HG03060 (cell line): ENCODE results near the gene LRRC47.
A peak's percentile ranks its signal among the peaks of the same experiment; 100 is the strongest.

Experiments
- ATAC-seq: cut with Tn5 transposase; IDR thresholded peaks from one replicate; pipeline ENCODE4 v1.9.1; 2021; ENCODE audit warnings: low read depth, moderate number of reproducible peaks; ENCODE audit not compliant: unreplicated experiment

LRRC47 gene

GRCh38 chr1:3787745-3788605, 8.3 kb downstream of the LRRC47 start:
- ATAC-seq: no peak

DNA sequence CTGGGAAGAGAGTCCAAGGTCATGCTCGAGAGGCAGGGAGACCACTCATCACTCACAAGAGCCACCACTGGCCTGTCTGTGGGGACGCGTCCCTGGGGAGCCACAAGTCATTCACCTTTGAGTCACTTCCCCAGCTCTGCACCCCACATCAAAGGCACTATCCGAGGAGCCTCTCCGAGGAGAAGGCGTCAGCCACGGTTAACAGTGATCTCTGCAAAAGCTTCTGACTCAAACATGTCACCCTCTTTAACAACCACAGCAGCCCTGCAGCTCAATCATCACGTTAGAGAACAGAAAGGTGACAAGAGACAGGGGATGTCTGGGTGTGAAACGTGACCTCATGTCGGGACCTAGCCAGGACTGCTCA, 9.0 kb downstream of the LRRC47 start:
- peak; percentile 56 for ATAC-seq

DNA sequence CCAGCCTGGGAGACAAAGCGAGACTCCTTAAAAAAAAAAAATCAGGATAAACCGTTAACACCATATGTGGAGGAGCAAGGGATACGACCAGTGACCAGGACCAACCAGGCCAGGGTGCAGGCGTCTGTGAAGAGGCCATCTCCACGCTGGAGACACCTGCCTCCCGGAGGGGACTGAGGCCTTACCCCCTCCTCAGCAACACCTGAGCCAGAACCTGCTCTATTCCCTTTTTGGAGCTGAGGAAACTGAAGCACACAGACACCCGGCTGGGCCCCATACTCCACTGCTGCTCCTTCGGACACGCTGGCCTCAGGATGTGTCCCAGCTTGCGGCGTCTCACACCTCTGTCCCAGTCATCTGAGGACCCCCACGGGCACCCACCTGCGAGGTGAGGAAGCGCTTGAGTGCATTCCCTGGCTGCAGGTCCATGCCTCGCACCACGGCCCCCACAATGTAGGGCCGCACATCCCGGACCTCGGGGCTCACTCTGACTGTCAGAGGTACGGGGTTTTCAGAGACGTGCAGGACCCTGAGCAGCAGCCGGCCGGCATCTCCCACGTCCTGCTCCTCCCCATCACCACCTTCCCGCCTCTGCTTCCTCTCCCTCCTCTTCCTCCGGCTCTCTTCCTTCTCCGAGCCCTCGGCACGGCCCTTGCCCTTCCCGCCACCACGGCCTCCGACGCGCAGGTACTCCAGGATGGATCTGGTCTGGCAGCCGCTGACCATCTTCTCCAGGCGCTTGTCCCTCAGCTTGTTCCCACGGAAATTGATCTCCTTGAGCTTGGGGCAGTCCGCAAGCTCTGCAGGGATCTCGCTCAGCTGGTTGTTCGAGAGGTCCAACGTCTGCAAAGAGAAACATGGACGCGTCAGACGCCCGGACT, 9.6 kb downstream of the LRRC47 start:
- ATAC-seq: no peak

- ATAC-seq: no peak
Measured at GRCh38 chr1:3785456-3786157, 10.7 kb downstream of the LRRC47 start.

GRCh38 chr1:3785045-3785444, 11.3 kb downstream of the LRRC47 start:
- no peak for ATAC-seq

DNA sequence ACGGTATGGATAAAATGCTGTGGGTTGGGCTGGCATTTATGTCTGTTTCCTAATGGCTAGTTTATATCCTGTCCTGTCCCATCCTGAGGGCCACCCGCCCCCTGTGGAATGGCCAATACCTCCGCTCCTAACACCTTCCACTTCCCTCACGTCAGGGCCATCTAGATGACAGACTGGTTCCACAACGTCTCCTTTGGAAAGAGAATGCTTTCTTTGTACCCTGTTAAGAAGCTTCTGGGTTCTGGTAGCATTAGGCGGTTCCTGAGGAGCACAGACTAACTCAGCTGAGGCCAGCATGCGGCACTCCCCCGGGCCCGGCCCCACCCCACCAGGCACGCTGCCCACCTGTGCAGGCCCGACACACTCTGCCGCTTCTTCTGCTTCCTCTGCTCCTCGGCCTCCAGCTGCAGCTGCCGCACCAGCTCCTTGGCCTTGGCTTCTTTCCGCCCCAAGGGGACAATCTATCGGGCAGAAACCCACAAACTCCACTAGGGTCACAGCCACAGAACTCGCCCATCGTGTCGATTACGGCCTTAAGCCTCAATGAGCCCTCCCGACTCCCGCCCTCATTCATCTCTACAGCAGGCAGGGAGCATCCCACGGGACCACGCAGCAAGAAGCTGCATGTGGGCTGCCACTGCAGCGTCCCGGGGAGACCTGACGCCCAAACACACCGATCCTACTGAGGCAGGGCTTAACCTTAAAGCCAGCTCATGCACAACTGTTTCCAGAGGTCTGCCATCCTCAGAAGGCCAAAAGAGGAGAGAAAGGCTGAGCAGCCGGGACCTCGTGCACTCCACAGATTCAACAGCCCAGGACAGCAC, 12.4 kb downstream of the LRRC47 start:
- no peak for ATAC-seq

- ATAC-seq: no peak
Measured at GRCh38 chr1:3780901-3781300, 15.4 kb downstream of the LRRC47 start.

DNA sequence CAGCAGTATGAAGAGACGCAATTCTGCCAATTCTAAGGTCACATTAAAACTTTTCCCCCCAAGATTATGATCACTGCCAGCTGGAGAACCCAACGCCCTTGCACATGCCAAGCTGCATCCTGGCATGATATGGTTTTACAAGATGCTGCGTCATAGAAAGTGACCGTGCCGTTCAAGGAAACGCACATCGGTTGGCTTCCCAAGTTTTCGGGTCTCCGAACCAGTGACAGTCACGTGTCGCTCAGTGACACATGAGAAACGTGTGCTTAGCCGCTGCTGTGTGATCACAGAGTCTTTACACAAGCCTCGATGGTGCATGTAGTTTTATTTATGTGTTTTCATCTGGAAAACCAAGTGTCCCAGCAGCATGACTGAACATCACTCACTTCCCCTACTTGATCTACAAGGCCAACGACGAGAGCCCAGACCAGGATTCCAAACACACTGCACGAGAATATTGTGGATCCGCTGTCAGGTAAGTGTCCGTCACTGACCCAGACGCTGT, 16.3 kb downstream of the LRRC47 start:
- no peak for ATAC-seq

DNA sequence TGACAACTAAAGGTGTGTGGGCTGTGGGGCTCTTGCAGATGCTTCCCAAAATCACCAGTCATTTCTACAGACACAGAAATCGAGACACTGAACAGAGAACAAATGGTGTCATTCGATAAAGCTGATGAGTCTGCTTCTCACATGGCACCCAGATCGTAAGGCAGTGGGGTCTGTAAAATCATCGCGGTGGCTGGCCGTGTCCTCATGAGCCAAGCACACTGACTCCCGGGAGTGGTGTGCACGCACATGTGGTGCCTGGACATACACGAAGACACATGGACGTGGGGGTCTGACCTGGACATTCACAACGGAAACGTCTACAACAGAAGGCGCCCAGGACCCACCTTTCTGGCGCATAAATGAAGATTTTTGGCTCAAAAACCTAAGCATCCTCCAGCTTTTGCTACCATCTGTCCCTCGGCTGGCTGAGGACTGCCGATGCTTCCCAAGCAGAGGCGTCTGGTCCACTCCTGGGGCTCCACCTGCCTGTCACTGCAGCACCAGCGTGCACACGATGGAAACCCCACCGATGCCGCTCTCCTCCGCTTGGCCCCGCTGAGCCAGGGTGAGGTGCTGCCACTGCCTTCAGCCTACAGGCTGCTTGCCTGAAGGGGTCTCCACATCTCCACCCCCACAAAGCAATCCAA, 16.9 kb downstream of the LRRC47 start:
- no peak for ATAC-seq

DNA sequence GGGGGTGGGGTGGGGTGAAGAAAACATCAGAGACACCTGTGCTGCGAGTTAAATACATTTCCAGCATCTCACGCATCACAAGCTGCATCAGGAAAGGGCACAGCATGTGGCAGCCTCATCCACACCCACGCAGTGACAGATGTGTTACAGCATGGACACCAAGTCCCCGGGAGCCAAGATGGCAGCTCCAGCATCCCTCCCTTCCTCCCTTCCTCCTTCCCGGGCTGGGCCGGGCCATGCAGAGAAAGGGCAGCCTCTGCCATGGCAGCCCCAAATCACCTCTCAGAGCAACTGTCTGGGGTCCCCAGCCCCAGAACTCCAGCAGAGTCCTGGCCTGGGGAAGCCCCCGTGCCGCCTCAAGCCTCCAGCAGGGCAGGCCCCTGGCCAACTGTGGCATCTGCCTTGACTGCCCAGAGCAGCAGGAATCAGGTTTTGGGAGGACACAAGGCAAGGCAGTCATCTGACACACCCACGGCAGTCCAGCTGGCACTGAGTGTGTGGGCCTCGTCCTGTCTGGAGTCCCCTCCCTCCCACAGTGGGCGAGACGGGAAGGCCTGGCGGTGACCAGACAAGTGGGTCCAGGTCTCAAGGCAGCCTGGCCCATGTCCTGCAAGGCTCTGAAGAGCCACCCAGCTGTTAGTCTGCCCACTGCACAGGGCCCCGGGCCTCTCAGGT, 17.6 kb downstream of the LRRC47 start:
- ATAC-seq: no peak

- ATAC-seq: no peak
Measured at GRCh38 chr1:3777647-3778589, 18.4 kb downstream of the LRRC47 start.

GRCh38 chr1:3777078-3777547, 19.2 kb downstream of the LRRC47 start:
- no peak for ATAC-seq

DNA sequence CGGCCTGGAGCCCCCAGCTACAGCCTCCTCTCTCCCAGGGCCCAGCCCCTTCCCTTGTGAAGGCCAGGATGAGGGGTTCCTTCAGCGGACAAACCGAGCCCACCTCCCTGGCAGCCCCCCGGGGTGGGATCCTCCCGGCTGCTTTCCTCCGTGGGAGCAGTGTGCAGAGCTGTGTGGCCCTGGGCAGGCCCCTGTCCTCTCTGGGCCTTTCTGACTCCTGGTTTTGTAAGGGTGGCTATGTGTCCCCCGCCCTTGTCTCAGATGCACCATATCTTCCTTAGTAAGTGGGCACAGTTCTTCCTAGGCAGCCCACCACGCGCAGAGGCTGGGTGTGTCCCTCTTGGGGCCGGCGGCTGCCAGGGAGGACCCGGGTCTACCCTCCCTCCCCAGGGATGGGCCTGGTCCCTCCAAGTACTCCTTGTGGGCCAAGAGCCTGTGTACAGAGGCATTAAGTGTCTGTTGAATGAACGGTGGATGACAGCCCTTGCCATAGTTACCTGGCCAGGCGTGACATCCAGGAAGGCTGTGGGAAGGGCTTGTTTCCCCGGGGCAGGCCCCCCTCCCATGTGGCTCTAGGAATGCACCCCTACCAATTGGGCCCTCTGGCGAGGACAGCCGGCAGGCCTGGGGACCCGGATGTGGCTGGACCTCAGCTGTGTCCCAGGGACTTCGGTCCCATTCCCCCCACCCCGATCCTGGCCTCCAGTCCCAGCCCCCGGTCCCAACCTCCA, 19.9 kb downstream of the LRRC47 start:
- ATAC-seq: no peak

GRCh38 chr1:3775490-3776230, 20.6 kb downstream of the LRRC47 start:
- ATAC-seq: no peak

- ATAC-seq: no peak
Measured at GRCh38 chr1:3774946-3775489, 21.3 kb downstream of the LRRC47 start.

DNA sequence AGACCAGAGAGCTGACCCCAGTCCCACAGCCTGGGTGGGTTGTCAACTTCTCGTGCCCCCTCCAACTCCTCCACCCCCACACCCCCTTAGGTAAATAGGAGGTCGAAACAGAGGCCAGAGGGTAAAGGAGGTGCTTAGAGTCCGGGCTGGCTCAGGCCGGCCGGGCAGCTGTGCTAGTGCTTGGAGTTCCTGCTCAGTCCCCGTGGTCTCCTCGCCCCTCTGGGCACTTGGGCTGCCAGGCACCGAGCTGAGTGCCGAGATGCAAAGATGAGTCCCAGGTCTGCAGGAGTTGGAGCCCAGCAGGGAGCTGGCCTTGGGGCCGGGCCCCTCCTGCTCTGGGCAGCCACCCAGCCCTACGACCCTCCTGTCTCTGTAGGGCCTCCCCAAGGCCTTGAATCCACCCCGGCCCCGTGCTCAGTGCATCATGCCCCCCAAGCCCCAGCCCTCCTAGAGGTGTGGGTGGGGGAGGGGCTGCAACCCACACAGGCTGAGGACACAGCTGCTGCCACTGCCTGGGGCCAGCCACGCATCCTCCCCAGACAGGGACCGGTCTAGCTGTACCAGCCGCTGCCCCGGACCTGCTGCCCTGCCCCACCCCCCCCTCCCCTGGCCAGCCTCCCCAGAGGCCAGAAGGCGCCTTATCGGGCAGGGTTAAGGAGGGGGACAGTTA, 21.9 kb downstream of the LRRC47 start:
- ATAC-seq: no peak
